Mesendoderm (in vitro differentiated cells): Measurements from ENCODE around the gene GSG1L.

Experiments
- DNase-seq: peaks from one replicate; pipeline ENCODE4 v3.0.0; 2013
- H2AK5ac ChIP-seq: 2 replicates; pipeline ENCODE4 v1.6.1; 2013; ENCODE audit warnings: low read length, inconsistent platforms
- H2BK120ac ChIP-seq: 2 replicates; pipeline ENCODE4 v1.6.1; 2013; ENCODE audit warnings: low read depth, mild to moderate bottlenecking, low read length, moderate library complexity, mixed read lengths
- H2BK15ac ChIP-seq: replicated peaks from 2 replicates; pipeline ENCODE4 v1.6.1; 2013; ENCODE audit warnings: low read depth, mild to moderate bottlenecking, moderate library complexity
- H2BK5ac ChIP-seq: 2 replicates; pipeline ENCODE4 v1.6.1; 2013; ENCODE audit warnings: low read length, inconsistent platforms
- H3K18ac ChIP-seq: 2 replicates; pipeline ENCODE4 v1.6.1; 2013; ENCODE audit warnings: mild to moderate bottlenecking, low read length, mixed read lengths
- H3K23ac ChIP-seq: one replicate; pipeline ENCODE4 v1.6.1; 2013; ENCODE audit warnings: low read length
- H3K27ac ChIP-seq: 2 replicates; pipeline ENCODE4 v1.5.1; 2013; ENCODE audit warnings: low read depth, mild to moderate bottlenecking, inconsistent platforms, low read length, moderate library complexity
- H3K27me3 ChIP-seq: 2 replicates; pipeline ENCODE4 v1.6.1; 2013; ENCODE audit warnings: low read length, control low read depth, mild to moderate bottlenecking, inconsistent platforms; ENCODE audit not compliant: insufficient read depth, poor library complexity
- H3K36me3 ChIP-seq: 2 replicates; pipeline ENCODE4 v1.6.1; 2013; ENCODE audit warnings: low read length, inconsistent platforms; ENCODE audit not compliant: control insufficient read depth, insufficient read depth
- H3K4ac ChIP-seq: one replicate; pipeline ENCODE4 v1.6.1; 2013; ENCODE audit warnings: low read depth, mild to moderate bottlenecking, low read length, moderate library complexity
- H3K4me1 ChIP-seq: 2 replicates; pipeline ENCODE4 v1.6.1; 2013; ENCODE audit warnings: low read depth, low read length, inconsistent platforms; ENCODE audit not compliant: control insufficient read depth
- H3K4me2 ChIP-seq: 2 replicates; pipeline ENCODE4 v1.6.1; 2013; ENCODE audit warnings: low read length
- H3K4me3 ChIP-seq: 2 replicates; pipeline ENCODE4 v1.5.1; 2013; ENCODE audit warnings: mild to moderate bottlenecking, low read length
- H3K56ac ChIP-seq: one replicate; pipeline ENCODE4 v1.6.1; 2013; ENCODE audit warnings: low read length
- H3K79me1 ChIP-seq: 2 replicates; pipeline ENCODE4 v1.6.1; 2013; ENCODE audit warnings: low read length, inconsistent platforms
- H3K79me2 ChIP-seq: 2 replicates; pipeline ENCODE4 v1.6.1; 2013; ENCODE audit warnings: mild to moderate bottlenecking, low read length; ENCODE audit not compliant: control insufficient read depth, insufficient read depth
- H3K9ac ChIP-seq: 2 replicates; pipeline ENCODE4 v1.6.1; 2013; ENCODE audit warnings: low read length, inconsistent platforms
- H4K5ac ChIP-seq: one replicate; pipeline ENCODE4 v1.6.1; 2013; ENCODE audit warnings: low read length
- H4K8ac ChIP-seq: one replicate; pipeline ENCODE4 v1.6.1; 2013; ENCODE audit warnings: low read depth, mild to moderate bottlenecking, control low read depth, low read length, moderate library complexity
- WGBS: extraction: QIAGEN DNeasy Blood & Tissue Kit; methylation state at CpG from one replicate; pipeline ENCODE4 v1.1.7; 2013; ENCODE audit warnings: low lambda C conversion rate, missing lambda C conversion rate; ENCODE audit not compliant: insufficient coverage; ENCODE audit errors: extremely low coverage; 5-methylcytosine and 5-hydroxymethylcytosine counted together

GSG1L gene

DNA sequence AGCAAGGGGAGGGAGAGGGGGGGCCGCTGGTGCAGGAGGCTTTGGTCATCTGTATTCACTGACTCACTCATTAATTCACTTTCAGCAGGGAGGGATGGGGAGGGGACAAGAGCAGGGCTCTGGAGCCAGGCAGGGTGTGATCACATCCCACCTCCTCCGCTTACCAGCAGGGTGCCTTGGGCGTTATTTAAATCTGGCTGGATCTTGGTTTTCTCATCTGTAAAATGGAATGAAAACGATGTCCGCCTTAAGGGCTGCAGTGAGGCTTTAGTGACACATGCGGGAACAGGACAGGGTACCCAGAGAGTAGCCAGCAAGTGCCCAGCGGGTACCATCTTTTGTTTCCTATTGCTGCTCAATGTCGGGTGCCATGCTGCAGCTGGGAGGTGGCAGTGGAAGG, 161.0 kb downstream of the GSG1L start:
- no peak overlapping the region for H3K4ac ChIP-seq
- H3K4me3 ChIP-seq, result no peak overlapping the region
- no peak overlapping the region for H3K4me2 ChIP-seq
- H2BK120ac ChIP-seq, result no peak overlapping the region
- no peak overlapping the region for H2AK5ac ChIP-seq
- no peak overlapping the region for H4K8ac ChIP-seq
- no peak overlapping the region for H3K23ac ChIP-seq
- no peaks in the 10 kb centered on the region for H3K79me2 ChIP-seq
- no peaks in the 10 kb centered on the region for H3K27me3 ChIP-seq
- no peak overlapping the region for H3K9ac ChIP-seq
- WGBS, result no CpG with 5 or more reads among the region's 8 CpGs
- DNase-seq, result no peak
- H4K5ac ChIP-seq, result no peak overlapping the region
- no peak overlapping the region for H3K56ac ChIP-seq
- no peaks in the 10 kb centered on the region for H3K4me1 ChIP-seq
- no peak overlapping the region for H3K18ac ChIP-seq
- H2BK5ac ChIP-seq, result no peak overlapping the region
- H2BK15ac ChIP-seq, result no peak overlapping the region
- no peaks in the 10 kb centered on the region for H3K36me3 ChIP-seq
- no peak overlapping the region for H3K27ac ChIP-seq
- H3K79me1 ChIP-seq, result no peaks in the 10 kb centered on the region

DNA sequence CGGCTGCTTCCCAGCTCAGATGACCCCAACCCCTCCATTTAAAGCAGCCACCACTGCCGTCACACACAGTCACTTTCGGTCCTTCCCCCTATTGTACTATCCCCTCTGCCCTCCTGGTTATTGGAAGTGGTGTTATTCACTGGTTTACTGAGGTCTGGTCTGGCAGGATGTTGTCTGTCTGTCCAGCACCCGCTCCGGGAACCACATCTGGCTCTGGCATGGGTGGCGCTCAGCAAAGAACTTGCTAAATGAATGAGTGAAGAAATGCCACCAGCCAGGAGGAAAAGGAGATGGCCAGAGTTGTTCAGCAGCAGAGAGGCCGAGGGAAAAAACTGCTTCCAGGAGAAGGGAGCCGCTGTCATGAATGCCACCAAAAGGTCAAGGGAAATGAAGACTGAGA, 161.6 kb downstream of the GSG1L start:
- Histone ChIP-seq H3K4me1 (no peaks in the 10 kb centered on the region), H3K23ac (no peak overlapping the region), H3K79me2 (no peaks in the 10 kb centered on the region), H3K9ac (no peak overlapping the region), H4K8ac (no peak overlapping the region), H2AK5ac (no peak overlapping the region), H3K4me3 (no peak overlapping the region), H2BK5ac (no peak overlapping the region), H3K4me2 (no peak overlapping the region), H2BK15ac (no peak overlapping the region), H3K36me3 (no peaks in the 10 kb centered on the region), H3K27ac (no peak overlapping the region), H3K56ac (no peak overlapping the region), H3K27me3 (no peaks in the 10 kb centered on the region), H3K4ac (no peak overlapping the region), H3K79me1 (no peaks in the 10 kb centered on the region), H4K5ac (no peak overlapping the region), H3K18ac (no peak overlapping the region), H2BK120ac (no peak overlapping the region)
- no CpG with 5 or more reads among the region's 8 CpGs for WGBS
- no peak for DNase-seq

DNA sequence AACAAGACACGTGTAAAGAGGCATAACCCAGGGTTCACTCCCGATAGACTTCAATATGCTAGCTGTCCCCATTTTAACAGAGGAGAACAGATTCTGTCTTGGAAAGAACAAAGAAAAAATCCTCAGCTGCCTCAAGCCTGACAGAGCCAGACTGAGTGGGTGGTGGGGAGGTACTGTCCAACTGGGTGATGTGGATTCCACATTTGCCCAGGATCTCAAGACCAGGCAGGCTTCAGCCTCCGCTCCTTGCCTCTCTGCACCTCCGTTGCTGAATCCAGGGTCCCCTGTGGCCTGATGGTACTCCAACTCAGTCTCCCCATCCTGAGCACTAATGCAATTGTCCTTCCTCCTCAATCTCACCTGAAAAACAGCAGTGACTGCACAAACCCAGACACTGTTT, 163.8 kb downstream of the GSG1L start:
- WGBS, result no CpG with 5 or more reads among the region's 4 CpGs
- Histone ChIP-seq H3K56ac (no peak overlapping the region), H3K27ac (no peak overlapping the region), H2BK5ac (no peak overlapping the region), H3K18ac (no peak overlapping the region), H3K4ac (no peak overlapping the region), H2AK5ac (no peak overlapping the region), H4K5ac (no peak overlapping the region), H3K4me1 (no peaks in the 10 kb centered on the region), H3K36me3 (no peaks in the 10 kb centered on the region), H2BK120ac (no peak overlapping the region), H3K4me3 (no peak overlapping the region), H4K8ac (no peak overlapping the region), H3K4me2 (no peak overlapping the region), H3K27me3 (no peaks in the 10 kb centered on the region), H3K79me2 (no peaks in the 10 kb centered on the region), H3K79me1 (no peaks in the 10 kb centered on the region), H3K23ac (no peak overlapping the region), H3K9ac (no peak overlapping the region), H2BK15ac (no peak overlapping the region)
- no peak for DNase-seq

DNA sequence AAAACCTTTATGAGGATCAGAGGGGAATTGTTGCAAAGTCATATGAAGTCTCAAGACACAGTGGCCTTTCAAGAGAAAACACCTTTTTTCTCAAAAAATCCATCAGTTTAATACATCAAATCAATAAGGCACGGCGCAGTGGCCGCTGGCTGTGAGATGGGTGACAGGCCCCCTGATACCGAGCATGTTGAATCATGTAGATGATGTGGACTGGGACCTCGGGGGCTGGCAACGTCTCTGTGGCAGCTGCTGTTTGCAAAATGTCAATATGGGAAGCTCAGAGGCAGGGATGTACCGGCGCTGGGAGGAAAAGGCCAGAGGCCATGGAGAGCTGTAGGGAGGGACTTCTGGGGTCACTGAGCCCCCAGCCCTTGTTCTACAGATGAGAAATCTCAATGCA, 169.1 kb downstream of the GSG1L start:
- H3K9ac ChIP-seq, result no peak overlapping the region
- H3K4me2 ChIP-seq, result no peak overlapping the region
- H3K4me3 ChIP-seq, result no peak overlapping the region
- H2BK15ac ChIP-seq, result no peak overlapping the region
- no peak overlapping the region for H4K8ac ChIP-seq
- H2AK5ac ChIP-seq, result no peak overlapping the region
- H3K4ac ChIP-seq, result no peak overlapping the region
- no peak overlapping the region for H3K56ac ChIP-seq
- WGBS, result no CpG with 5 or more reads among the region's 8 CpGs
- H3K23ac ChIP-seq, result no peak overlapping the region
- H2BK120ac ChIP-seq, result no peak overlapping the region
- no peak overlapping the region for H2BK5ac ChIP-seq
- no peaks in the 10 kb centered on the region for H3K79me2 ChIP-seq
- no peaks in the 10 kb centered on the region for H3K36me3 ChIP-seq
- no peaks in the 10 kb centered on the region for H3K79me1 ChIP-seq
- DNase-seq, result no peak
- no peaks in the 10 kb centered on the region for H3K4me1 ChIP-seq
- no peak overlapping the region for H3K18ac ChIP-seq
- H3K27ac ChIP-seq, result no peak overlapping the region
- no peaks in the 10 kb centered on the region for H3K27me3 ChIP-seq
- H4K5ac ChIP-seq, result no peak overlapping the region

DNA sequence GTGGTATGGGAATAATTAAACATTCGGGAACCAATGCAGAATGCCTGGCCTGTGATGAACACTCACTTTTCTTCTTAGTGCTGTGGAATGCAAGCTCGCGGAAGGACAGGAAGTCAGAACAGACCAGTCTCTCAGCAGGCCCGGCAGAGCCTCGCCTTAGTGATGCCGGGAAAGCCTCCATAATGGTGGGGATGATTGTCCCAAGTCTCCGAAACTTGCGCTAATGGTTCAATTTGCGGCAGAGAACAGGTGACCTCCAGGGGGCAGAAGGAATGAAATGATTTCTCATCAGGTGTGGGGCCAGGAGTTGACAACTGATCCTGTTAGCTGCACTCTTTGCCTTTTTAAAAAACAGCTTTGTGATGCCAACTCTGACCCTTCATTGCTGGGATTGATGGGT, 170.6 kb downstream of the GSG1L start:
- no peaks in the 10 kb centered on the region for H3K79me2 ChIP-seq
- peak; percentile 72 for DNase-seq
- H3K56ac ChIP-seq, result no peak overlapping the region
- no peaks in the 10 kb centered on the region for H3K4me1 ChIP-seq
- H3K4ac ChIP-seq, result no peak overlapping the region
- H3K23ac ChIP-seq, result no peak overlapping the region
- no peak overlapping the region for H4K8ac ChIP-seq
- no peak overlapping the region for H4K5ac ChIP-seq
- no CpG with 5 or more reads among the region's 9 CpGs for WGBS
- no peaks in the 10 kb centered on the region for H3K79me1 ChIP-seq
- H2BK120ac ChIP-seq, result no peak overlapping the region
- no peak overlapping the region for H2BK5ac ChIP-seq
- no peak overlapping the region for H3K9ac ChIP-seq
- H3K27ac ChIP-seq, result no peak overlapping the region
- no peak overlapping the region for H2BK15ac ChIP-seq
- no peak overlapping the region for H2AK5ac ChIP-seq
- H3K4me3 ChIP-seq, result no peak overlapping the region
- no peak overlapping the region for H3K4me2 ChIP-seq
- no peaks in the 10 kb centered on the region for H3K36me3 ChIP-seq
- H3K18ac ChIP-seq, result no peak overlapping the region
- no peaks in the 10 kb centered on the region for H3K27me3 ChIP-seq

DNA sequence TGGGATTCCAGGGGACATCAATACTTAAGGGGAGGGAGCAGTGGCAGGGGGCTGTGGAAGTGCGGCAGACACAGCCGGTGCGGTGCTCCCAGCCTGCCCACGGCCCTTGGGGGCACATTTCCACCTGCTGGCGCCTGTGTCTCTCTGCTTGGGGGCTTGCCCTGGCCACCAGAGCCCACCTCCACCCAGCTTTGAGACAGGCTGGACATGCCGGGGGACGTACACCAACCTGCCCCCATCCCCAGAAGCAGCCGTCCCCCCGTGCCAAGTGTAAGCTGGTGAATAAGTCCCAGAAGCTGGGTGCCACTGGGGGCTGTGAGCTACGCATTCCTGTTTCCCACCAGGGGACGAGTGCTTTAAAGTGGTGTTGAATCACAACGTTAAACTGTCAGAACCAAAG, 172.6 kb downstream of the GSG1L start:
- no peaks in the 10 kb centered on the region for H3K36me3 ChIP-seq
- no peak overlapping the region for H3K18ac ChIP-seq
- H4K5ac ChIP-seq, result no peak overlapping the region
- H3K27ac ChIP-seq, result no peak overlapping the region
- H3K79me1 ChIP-seq, result no peaks in the 10 kb centered on the region
- no peaks in the 10 kb centered on the region for H3K27me3 ChIP-seq
- H3K4me1 ChIP-seq, result no peaks in the 10 kb centered on the region
- no peak overlapping the region for H3K4me2 ChIP-seq
- H3K9ac ChIP-seq, result no peak overlapping the region
- no peak overlapping the region for H2BK5ac ChIP-seq
- no peak overlapping the region for H3K23ac ChIP-seq
- no peak overlapping the region for H3K56ac ChIP-seq
- no peak overlapping the region for H3K4me3 ChIP-seq
- no peaks in the 10 kb centered on the region for H3K79me2 ChIP-seq
- WGBS, result no CpG with 5 or more reads among the region's 12 CpGs
- H2BK120ac ChIP-seq, result no peak overlapping the region
- no peak for DNase-seq
- H2BK15ac ChIP-seq, result no peak overlapping the region
- H4K8ac ChIP-seq, result no peak overlapping the region
- no peak overlapping the region for H3K4ac ChIP-seq
- no peak overlapping the region for H2AK5ac ChIP-seq
